HG02588 (cell line): ENCODE data around the gene FLII.

Source experiments
- ATAC-seq: cut with Tn5 transposase; IDR thresholded peaks from one replicate; pipeline ENCODE4 v1.9.1; 2021; ENCODE audit warnings: mild to moderate bottlenecking, moderate library complexity; ENCODE audit not compliant: unreplicated experiment

Gene FLII

DNA sequence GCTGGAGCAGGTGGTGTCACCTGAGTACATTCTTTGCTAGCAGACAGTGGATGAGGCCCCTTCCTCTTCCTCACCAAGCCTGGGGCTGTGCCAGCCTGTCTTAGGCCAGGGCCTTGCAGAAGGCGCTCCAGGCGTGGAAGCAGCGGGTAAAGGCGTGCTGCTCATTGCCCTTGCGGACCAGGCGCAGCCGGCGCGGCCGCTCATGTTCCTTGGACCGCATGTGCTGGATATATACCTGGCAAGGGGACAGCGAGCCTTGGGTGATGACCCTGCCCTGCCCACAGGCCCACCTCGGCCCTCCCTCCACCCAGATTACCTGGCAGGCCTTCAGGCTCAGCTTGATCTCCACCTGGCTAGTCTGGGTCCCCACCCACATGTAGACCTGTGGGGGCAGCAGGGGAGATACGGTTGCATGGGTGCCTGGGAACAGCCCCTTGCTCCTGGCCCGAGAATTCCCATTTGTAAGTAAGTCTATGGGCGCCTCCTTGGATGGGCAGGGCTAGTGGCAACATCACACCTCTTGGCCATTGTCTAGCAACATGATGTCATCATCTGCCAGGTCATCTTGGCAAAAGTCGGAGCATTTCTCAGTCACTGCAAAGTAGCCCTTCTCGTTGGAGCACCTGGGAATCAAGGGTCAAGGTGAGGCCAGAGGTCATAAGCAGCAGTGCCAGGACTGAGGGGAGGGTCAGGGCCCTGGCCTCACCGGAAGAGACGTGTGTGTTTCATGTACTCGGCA is 13.3 kb downstream of the FLII start:
- no peak for ATAC-seq

DNA sequence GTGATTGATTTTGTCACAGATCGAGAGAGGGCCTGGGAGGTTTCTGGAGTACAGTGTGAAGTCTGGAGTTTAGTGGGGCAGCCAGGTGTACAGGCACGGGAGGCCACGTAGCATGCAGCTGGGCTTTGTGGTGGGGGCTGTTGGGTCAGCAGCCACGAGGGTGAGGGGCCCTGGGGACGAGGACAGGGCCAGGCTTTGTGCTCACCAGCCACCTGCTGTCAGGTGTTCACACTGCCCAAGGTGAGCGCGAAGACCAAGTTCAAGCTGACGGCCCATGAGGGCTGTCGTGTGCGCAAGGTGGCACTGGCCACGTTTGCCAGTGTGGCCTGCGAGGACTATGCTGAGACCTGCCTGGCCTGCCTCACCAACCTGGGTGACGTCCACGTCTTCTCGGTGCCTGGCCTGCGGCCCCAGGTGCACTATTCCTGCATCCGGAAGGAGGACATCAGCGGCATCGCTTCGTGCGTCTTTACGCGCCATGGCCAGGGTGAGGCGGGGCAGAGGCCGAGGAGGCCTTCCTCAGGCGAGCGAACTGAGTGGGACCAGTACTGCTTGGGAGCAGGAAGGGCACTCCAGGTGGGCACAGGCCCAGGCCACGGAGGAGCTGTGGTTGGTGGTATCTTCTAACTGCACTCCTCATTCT is 17.2 kb downstream of the FLII start:
- ATAC-seq: no peak

DNA sequence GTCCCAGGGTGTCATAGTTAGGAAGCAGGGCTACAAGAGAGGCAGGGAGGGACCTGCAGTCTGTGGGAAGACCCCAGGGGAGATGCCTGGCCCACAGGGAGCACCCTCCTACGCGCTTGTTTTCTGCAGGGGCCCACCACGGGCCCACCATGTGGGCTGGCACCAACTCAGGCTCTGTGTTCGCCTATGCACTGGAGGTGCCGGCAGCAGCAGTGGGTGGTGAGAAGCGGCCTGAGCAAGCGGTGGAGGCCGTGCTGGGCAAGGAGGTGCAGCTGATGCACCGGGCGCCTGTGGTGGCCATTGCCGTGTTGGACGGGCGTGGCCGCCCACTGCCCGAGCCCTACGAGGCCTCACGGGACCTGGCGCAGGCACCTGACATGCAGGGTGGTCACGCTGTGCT is 18.1 kb downstream of the FLII start:
- ATAC-seq: no peak

DNA sequence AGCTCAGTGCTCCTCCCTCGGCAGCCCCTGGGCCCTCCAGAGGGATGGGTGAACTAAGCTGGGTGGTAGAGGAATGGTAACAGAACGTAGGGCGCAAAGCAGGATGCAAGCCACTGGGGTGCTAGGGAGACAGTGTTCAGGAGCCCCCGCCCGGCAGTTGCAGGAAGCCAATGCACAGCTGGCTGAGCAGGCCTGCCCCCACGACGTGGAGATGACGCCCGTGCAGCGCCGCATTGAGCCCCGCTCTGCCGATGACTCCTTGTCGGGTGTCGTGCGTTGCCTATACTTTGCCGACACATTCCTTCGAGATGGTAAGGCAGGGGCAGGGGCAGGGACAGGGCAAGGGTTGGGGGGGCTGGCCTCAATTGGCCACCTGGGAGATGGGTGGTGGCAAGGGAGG is 20.2 kb downstream of the FLII start:
- no peak for ATAC-seq

DNA sequence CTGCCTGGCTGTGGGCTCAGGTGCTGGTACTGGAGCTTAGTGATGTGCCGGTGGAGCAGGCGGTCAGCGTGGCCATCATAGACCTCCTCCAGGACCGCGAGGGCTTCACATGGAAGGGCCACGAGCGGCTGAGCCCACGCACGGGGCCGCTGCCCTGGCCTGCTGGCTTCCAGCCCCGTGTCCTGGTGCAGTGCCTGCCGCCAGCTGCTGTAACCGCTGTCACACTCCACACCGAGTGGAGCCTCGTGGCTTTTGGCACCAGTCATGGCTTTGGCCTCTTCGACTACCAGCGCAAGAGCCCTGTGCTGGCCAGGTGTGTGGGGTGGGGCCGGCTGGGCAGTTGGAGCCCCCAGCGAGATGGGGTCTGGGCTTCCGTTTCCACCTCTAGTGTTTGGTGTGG is 21.1 kb downstream of the FLII start:
- ATAC-seq: no peak

DNA sequence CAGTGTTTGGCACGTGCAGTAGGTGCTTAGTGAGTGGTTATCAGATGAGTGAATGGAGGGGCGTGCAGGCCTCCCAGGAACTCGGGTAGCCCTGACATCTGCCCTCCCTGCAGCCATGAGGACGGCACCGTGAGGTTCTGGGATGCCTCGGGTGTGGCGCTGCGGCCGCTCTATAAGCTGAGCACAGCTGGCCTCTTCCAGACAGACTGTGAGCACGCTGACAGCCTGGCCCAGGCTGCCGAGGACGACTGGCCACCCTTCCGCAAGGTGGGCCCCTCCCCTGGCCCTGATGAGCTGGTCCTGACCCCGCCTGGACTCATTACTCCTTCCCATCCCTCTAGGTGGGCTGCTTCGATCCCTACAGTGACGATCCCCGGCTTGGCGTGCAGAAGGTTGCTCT is 22.0 kb downstream of the FLII start:
- no peak for ATAC-seq

DNA sequence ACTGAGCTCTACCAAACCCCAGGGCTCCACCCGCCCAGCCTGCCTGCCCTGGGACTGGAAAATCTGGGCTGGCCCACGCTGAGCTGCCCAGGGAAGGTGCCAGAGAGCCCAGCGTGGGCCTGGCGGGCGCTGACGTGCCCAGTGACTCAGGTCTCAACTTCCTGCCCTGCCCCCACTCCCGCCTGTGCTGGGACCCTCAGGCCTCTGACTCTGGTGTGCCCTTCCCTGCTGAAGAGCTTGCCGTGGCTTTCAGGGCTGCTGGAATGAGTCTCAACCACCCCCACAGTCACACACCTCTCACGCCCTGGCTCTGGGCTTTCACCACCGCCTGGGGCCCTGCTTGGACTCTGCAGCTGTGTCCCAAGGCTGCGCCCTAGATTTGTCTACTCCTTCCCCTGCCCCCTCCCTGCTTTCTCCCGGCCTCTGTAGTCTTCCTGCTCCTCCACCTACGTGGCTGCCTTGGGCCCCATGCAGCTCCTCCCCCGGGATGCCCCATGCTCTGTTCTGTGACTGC is 22.7 kb downstream of the FLII start:
- no peak for ATAC-seq

DNA sequence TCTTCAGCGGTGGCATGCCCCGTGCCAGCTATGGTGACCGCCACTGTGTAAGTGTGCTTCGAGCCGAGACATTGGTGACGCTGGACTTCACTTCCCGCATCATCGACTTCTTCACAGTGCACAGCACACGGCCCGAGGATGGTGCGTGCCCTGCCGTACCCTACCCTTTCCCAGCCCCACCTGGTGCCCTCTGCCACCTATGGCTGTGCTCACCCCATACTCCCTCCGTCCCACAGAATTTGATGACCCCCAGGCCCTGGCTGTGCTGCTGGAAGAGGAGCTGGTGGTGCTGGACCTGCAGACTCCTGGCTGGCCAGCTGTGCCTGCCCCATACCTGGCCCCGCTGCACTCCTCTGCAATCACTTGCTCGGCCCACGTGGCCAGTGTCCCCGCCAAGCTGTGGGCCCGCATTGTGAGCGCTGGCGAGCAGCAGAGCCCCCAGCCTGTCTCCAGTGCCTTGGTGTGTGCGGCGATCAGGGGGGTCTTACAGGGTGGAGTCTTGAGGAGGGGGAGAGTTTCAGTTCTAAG is 23.6 kb downstream of the FLII start:
- no peak for ATAC-seq

DNA sequence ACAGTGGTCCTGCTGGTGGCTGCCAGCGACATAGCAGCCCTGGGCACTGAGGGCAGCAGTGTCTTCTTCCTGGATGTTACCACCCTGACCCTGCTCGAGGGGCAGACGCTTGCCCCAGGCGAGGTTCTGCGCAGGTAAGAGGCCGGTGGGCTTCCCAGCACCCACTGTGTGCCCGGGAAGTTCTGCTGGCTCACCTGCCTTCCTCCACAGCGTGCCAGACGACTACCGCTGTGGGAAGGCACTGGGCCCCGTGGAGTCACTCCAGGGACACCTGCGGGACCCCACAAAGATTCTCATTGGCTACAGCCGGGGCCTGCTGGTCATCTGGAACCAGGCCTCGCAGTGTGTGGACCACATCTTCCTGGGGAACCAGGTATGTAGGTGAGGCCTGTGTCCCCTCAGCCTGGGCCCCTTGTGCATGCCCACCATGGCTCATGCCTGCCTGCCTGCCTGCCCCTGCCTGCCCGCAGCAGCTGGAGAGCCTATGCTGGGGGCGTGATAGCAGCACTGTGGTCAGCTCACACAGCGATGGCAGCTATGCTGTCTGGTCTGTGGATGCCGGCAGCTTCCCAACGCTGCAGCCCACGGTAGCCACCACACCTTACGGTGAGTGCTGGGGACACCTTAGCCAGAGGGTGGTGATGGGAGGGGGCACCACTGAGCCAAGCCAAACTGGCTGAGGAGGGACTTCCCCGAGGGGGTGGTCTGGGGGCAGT is 24.6 kb downstream of the FLII start:
- no peak for ATAC-seq

DNA sequence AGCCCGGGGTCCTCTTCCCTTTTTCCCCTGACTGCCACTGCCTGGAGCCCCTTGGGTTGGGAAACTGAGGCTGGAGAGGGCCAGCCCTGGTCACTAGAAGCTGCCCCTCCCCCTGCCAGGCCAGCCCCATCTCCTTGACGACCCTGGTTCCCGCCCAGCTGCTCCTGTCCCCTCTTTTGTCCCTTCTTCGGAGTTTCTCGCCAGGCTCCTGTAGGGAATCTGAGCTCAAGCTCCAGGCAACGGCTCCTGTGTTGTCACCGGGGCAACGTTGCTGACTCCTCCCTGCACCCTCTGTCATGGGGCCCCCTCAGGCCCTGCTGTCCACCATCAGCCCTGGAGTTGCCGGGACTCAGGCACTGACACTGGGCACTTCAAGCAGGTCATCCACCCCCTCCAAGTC is 27.4 kb downstream of the FLII start:
- ATAC-seq: no peak

DNA sequence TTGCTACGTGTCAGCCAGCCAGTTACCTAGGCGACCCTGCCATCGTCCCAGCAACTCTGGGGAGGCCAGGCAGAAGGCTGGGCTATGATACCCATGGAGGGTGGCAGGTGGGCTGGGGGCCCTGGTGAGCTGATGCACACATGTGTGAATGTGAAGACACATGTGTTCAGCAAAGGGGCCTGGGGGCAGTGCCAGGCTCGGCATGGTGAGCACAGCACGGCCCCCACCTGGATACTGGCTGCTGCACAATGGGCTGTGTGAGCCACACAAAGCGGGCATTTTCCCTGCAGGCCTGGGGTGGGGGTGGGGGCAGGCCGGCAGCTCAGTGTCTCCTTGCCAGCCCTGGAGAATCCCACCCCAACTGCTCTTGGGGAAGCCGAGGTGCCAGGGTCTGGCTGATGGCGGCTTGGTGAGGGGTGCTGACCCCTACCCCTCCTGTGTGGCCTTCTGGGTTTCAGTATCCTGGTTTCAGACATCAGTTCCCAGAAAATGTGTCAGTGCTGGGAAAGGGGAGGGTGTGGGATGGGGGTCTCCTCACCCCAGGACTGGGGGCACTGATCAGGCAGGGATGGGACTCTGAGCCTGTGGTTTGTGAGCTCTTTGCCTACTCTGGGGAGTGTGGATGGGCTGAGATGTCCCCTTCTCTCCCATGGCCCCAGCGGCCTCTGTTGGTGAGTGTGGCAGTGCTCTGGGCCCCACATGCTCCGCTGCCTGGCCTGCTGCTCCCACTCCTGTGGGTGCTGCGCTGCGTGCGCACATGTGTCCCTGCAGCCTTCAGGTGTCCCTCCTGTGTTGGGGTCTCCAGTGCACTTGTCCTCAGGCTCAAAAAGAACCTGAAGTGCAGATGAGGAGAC is 28.0 kb downstream of the FLII start:
- ATAC-seq: no peak

DNA sequence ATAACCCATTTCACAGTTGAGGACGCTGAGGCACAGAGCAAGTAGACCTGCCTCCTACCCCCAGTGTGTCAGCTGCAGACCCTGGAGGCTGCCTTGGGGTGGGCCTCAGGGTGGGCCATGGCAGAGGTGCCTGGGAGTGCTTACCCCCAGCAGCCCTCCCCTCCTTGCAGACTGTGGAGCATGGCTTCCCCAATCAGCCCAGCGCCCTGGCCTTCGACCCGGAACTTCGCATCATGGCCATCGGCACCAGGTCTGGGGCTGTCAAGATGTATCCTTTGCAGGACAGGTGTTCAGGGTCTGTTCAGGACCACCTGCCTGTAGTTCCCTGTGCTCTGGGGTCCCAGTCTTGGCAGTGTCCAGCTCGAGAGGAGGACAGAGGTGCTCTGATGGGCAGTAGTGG is 28.8 kb downstream of the FLII start:
- ATAC-seq: no peak

DNA sequence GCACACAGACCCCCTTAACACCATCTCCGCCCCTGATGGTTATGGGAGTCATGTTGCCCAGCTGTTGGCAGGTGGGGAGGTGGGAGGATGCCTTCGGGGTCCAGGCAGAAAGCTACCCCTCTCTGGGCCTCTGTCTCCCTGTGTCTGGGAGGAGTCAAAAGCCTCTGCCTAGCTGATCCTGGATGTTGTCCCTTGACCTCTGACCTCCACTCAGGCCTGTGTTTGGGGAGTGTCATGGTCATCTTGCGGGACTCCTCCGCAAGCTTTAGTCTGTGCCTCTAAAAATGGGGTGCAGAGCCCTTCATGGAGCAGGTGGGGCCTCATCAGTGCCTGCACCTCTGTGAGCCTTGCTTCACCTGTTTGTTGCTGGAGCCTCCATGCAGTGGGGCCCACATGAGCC is 29.3 kb downstream of the FLII start:
- no peak for ATAC-seq

DNA sequence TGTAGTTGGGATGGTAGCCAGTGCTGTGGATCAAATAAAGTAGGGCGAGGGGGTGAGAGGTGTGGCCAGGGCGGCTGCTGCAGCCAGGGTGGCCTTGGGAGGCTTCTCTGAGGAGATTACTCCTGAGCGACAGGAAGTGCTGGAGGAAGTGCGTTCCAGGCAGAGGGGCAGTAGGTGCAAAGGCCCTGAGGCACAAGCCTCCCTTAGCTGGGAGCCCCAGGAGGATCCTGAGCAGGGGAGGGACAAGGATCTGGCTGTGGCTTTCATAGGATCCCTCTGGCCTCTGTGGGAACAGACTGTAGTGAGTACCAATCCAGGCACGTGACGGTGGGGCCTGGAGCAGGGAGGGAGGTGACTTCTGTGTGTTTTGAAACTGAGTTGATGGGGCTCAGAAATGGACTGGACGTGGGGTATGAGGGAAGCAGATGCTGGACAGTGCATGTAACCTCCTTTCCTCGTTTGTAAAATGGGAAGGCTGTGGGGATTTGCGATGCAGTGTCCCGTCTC is 30.3 kb downstream of the FLII start:
- no peak for ATAC-seq

DNA sequence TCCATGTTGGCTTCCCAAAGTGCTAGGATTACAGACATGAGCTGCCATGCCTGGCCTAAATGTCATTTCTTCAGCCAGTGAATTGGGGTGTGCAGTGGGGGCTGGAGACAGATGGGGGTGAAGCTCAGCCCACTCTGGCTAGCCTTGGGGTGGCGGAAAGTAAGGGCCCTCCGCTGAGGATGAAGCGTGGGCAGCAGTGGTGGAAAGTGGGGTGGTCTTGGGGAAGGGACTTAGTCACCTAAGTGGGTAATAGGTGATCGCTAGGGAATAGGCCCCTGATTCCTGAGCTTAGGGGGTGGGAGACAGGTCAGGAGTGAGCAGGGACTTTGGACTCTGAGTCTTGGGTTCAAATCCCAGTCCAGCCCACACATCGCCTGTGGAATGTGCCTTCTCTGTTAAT is 30.9 kb downstream of the FLII start:
- ATAC-seq: no peak

DNA sequence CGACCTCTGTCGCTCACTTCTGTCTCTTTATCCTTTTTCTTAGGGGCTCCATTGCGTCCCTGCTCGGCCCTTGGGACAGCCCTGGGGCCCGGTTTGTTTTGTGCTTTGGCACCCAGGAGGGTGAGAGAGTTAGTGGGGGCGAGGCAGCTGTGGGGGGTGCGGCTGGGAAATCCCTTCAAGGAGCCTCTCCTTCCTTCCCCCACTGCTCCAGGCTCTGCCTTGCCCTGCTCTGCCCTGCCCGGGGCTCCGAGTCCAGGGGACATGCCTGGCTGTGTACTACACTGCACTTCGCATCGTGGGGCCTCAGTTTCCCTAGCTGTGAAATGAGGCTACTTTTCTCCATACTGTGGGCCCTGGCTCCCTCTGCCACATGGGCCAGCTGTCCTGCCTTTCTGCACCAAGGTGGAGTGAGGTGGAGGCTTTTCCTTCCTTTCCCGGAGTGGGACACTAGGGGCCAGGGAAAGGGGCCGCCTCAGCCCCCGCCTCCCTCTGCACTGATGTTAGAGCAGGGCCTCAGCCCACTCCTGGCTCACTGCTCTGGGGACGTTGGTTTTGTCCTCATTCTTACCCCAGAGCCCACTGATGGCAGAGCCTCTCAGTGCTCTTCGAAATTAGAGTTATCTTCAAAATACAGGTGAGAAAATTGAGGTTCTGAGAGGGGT is 32.1 kb downstream of the FLII start:
- ATAC-seq: no peak

DNA sequence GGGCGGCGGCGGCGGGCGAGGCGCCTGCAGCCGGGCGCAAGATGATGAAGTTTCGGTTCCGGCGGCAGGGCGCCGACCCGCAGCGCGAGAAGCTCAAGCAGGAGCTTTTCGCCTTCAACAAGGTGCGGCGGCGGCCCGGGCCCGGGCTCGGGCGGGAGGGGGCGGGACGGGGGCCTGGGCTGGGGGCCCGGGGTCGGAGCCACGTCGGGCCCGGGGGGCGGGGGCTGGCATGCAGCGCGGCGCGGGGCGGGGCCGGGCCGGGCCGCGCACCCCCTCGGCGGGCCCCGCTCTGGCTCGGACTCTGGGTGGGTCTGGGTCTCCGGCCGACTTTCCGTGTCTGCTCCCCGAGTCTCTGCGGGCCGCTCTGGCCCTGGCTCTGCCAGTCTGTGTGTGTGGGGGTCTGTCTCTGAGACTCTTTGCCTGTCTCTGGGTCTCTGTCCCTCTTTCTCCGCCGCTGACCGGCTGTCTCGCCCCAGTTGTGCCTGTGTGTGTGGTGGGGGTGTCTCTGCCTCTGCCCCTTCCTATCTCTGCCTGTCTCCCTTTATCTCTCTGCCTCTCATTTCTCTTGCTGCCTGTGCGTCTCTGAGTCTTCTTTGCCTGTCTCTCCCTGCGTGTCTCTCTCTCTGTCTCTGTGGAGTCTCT is 32.8 kb downstream of the FLII start:
- ATAC-seq: peak; percentile 28

DNA sequence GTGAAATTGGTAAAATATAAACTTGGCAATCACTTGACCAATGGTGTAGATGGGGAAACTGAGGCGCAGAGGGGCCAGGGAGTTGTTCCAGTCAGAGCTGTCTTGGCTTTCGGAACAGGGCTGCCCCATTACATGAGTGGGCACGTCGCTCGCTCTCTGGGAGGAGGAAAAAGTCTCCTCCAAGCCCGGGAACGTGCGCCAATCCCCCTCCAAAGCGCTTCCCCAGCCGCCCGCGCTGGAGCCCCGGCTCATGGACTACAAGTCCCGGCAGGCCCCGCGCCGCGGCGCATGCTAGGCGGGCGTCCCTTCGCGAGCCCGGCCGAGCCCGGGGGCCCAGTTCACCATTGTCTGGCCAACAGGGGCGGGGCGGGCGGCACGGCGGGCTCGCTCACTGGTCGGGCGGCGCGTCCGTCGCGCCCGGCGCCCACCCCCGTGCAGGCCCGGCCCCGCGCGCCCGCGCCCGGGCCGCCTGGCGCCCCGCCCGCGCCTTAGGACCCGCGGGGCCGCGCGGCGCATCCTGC is 33.4 kb downstream of the FLII start, which contains the start of gene LLGL1:
TSS of gene LLGL1 (plus strand) at position 515 of the 521 bp plus-strand sequence. CDS start 48 bp downstream, outside the sequence.
- peak; percentile 85 for ATAC-seq
